PC-3 (cell line): ENCODE data around the gene ZBTB7C. TPM values are rescaled to one million over a fixed set of nuclear protein-coding genes. Genes with fewer than 3 reads are reported as not detected.

Experiments
- ATAC-seq: fragments of 200-7000 bp; cut with Tn5 transposase; 2 replicates; pipeline ENCODE4 v1.9.1; 2020; ENCODE audit warnings: mild to moderate bottlenecking, moderate library complexity
- BruUV-seq: library from RNA; stranded (reverse); fragments of 400-500 nt; replicated peaks from 2 replicates; lab custom pipeline; 2021; lab: Mats Ljungman, UMichigan
- CTCF ChIA-PET: fragments of 300-600 bp; sonication (Branson Sonifier 250); formaldehyde crosslinking; loops from one replicate; lab custom pipeline; 2022; ENCODE audit warnings: antibody characterized with exemption; lab: Charles Lee
- POLR2A ChIA-PET: fragments of 300-600 bp; sonication (Branson Sonifier 250); formaldehyde crosslinking; loops from one replicate; lab custom pipeline; 2022; ENCODE audit warnings: antibody characterized with exemption; ENCODE audit not compliant: unreplicated experiment; lab: Charles Lee
- DNase-seq: peaks from one replicate; pipeline ENCODE4 v3.0.0-alpha.2; 2015
- H2AFZ ChIP-seq: fragments of 300-600 bp; sonication (generic); 2 replicates; pipeline ENCODE4 v1.6.0; 2016; ENCODE audit warnings: antibody characterized with exemption, low read length
- H3F3A ChIP-seq: fragments of 300-600 bp; sonication (generic); one replicate; pipeline ENCODE4 v1.6.0; 2017; ENCODE audit warnings: antibody characterized with exemption, low read length, control low read depth, mild to moderate bottlenecking; ENCODE audit not compliant: unreplicated experiment
- H3K27ac ChIP-seq: fragments of 300-600 bp; sonication (generic); 2 replicates; pipeline ENCODE4 v1.5.1; 2016; ENCODE audit warnings: mild to moderate bottlenecking, low read length
- H3K27me3 ChIP-seq: fragments of 300-600 bp; sonication (generic); 2 replicates; pipeline ENCODE4 v1.6.1; 2016; ENCODE audit warnings: low read length, mixed read lengths
- H3K36me3 ChIP-seq: fragments of 300-600 bp; sonication (generic); 2 replicates; pipeline ENCODE4 v1.6.1; 2016; ENCODE audit warnings: low read depth, mixed run types, low read length, mixed read lengths
- H3K4me1 ChIP-seq: fragments of 300-600 bp; sonication (generic); 2 replicates; pipeline ENCODE4 v1.5.1; 2016; ENCODE audit warnings: low read length; ENCODE audit not compliant: insufficient read depth
- H3K4me2 ChIP-seq: fragments of 300-600 bp; sonication (generic); 2 replicates; pipeline ENCODE4 v1.6.0; 2016; ENCODE audit warnings: low read length
- H3K4me3 ChIP-seq: fragments of 300-600 bp; sonication (generic); 2 replicates; pipeline ENCODE4 v1.5.1; 2016; ENCODE audit warnings: mild to moderate bottlenecking, low read length, mixed read lengths
- H3K79me2 ChIP-seq: fragments of 300-600 bp; sonication (generic); 2 replicates; pipeline ENCODE4 v1.6.1; 2017; ENCODE audit warnings: low read length, mixed read lengths
- H3K9ac ChIP-seq: fragments of 300-600 bp; sonication (generic); 2 replicates; pipeline ENCODE4 v1.6.0; 2016; ENCODE audit warnings: mild to moderate bottlenecking, low read length
- H3K9me2 ChIP-seq: fragments of 300-600 bp; sonication (generic); replicated peaks from 2 replicates; pipeline ENCODE4 v1.6.1; 2016; ENCODE audit warnings: mixed run types, low read length, mixed read lengths
- H3K9me3 ChIP-seq: fragments of 300-600 bp; sonication (generic); 2 replicates; pipeline ENCODE4 v1.6.1; 2016; ENCODE audit warnings: low read length, mixed read lengths
- H4K20me1 ChIP-seq: fragments of 300-600 bp; sonication (generic); 2 replicates; pipeline ENCODE4 v1.6.1; 2016; ENCODE audit warnings: low read length, mixed read lengths
- EZH2 ChIP-seq: fragments of 300-600 bp; sonication (generic); IDR thresholded peaks from one replicate; pipeline ENCODE4 v1.6.1; 2017; ENCODE audit warnings: antibody characterized with exemption, mild to moderate bottlenecking, low read length; ENCODE audit not compliant: unreplicated experiment
- EZH2phosphoT487 ChIP-seq: fragments of 300-600 bp; sonication (generic); IDR thresholded peaks from 2 replicates; pipeline ENCODE4 v1.6.1; 2018; ENCODE audit warnings: mild to moderate bottlenecking, antibody characterized with exemption, low read length, borderline replicate concordance
- intact Hi-C: fragments of 100-400 bp; cut with micrococcal nuclease; formaldehyde crosslinking; loops from 2 replicates; pipeline ENCODE4 v1.9.0; 2023
- total RNA-seq: library from RNA; depleted of rRNA; stranded (reverse); fragments of >200 nt; gene quantifications from 2 replicates; pipeline ENCODE4 v1.2.3, GENCODE V29; 2014
- TF ChIP-seq, protein P1 (sequence below): fragments of 300-600 bp; sonication (generic); conservative IDR thresholded peaks from 2 replicates; pipeline ENCODE4 v1.5.1; 2017; ENCODE audit warnings: antibody characterized with exemption, low read depth, mild to moderate bottlenecking, low read length

Gene ZBTB7C
- total RNA-seq, 1 experiment from 2014 or later: 1.3 TPM

GRCh38 chr18:48390641-48391040, 18.5 kb downstream of the ZBTB7C start:
- no peak for DNase-seq
- ChIA-PET CTCF (no interaction called here), POLR2A (no interaction called here)
- ATAC-seq: no peak
- intact Hi-C loops: no loop called here
- Histone ChIP-seq H3K79me2 (no peaks in the 10 kb centered on the region), H3K9ac (no peak overlapping the region), H3K9me3 (no peaks in the 10 kb centered on the region), H2AFZ (no peak overlapping the region), H4K20me1 (no peaks in the 10 kb centered on the region), H3K4me3 (no peak overlapping the region), H3K36me3 (no peaks in the 10 kb centered on the region), H3F3A (no peaks in the 10 kb centered on the region), H3K9me2 (no peaks in the 10 kb centered on the region), H3K27ac (no peak overlapping the region), H3K4me2 (no peak overlapping the region), H3K27me3 (no peaks in the 10 kb centered on the region), H3K4me1 (no peaks in the 10 kb centered on the region)
- TF ChIP-seq, protein P1, sequence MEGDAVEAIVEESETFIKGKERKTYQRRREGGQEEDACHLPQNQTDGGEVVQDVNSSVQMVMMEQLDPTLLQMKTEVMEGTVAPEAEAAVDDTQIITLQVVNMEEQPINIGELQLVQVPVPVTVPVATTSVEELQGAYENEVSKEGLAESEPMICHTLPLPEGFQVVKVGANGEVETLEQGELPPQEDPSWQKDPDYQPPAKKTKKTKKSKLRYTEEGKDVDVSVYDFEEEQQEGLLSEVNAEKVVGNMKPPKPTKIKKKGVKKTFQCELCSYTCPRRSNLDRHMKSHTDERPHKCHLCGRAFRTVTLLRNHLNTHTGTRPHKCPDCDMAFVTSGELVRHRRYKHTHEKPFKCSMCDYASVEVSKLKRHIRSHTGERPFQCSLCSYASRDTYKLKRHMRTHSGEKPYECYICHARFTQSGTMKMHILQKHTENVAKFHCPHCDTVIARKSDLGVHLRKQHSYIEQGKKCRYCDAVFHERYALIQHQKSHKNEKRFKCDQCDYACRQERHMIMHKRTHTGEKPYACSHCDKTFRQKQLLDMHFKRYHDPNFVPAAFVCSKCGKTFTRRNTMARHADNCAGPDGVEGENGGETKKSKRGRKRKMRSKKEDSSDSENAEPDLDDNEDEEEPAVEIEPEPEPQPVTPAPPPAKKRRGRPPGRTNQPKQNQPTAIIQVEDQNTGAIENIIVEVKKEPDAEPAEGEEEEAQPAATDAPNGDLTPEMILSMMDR: no peak
- TF ChIP-seq EZH2 (no peak), EZH2phosphoT487 (no peak)
- BruUV-seq: no TSS peak

- Histone ChIP-seq H3K9me2 (no peaks in the 10 kb centered on the region), H3K9me3 (no peaks in the 10 kb centered on the region), H3K27me3 (no peaks in the 10 kb centered on the region), H3F3A (no peaks in the 10 kb centered on the region), H3K4me2 (no peak overlapping the region), H2AFZ (no peak overlapping the region), H3K27ac (no peak overlapping the region), H3K9ac (no peak overlapping the region), H3K4me3 (no peak overlapping the region), H3K36me3 (no peaks in the 10 kb centered on the region), H4K20me1 (no peaks in the 10 kb centered on the region), H3K79me2 (no peaks in the 10 kb centered on the region), H3K4me1 (no peaks in the 10 kb centered on the region)
- POLR2A ChIA-PET: no interaction called here
- intact Hi-C loops: no loop called here
- CTCF ChIA-PET: no interaction called here
- BruUV-seq: no TSS peak
- DNase-seq (no peak), ATAC-seq (no peak)
- TF ChIP-seq EZH2phosphoT487 (no peak), EZH2 (no peak)
- TF ChIP-seq, protein P1: no peak
Observed at GRCh38 chr18:48388478-48388877, 20.7 kb downstream of the ZBTB7C start.

- Histone ChIP-seq H3K9me3 (no peaks in the 10 kb centered on the region), H3K4me2 (no peak overlapping the region), H3K9me2 (no peaks in the 10 kb centered on the region), H3K79me2 (no peaks in the 10 kb centered on the region), H3K27me3 (no peaks in the 10 kb centered on the region), H3K36me3 (no peaks in the 10 kb centered on the region), H3K4me1 (no peaks in the 10 kb centered on the region), H3K27ac (no peak overlapping the region), H3K4me3 (no peak overlapping the region), H4K20me1 (no peaks in the 10 kb centered on the region), H2AFZ (no peak overlapping the region), H3F3A (no peaks in the 10 kb centered on the region), H3K9ac (no peak overlapping the region)
- CTCF ChIA-PET: no interaction called here
- DNase-seq (no peak), ATAC-seq (no peak)
- POLR2A ChIA-PET: no interaction called here
- no peak for TF ChIP-seq EZH2
- TF ChIP-seq EZH2phosphoT487: no peak
- TF ChIP-seq, protein P1: no peak
- BruUV-seq: no TSS peak
- intact Hi-C loops: no loop called here
Observed at GRCh38 chr18:48387300-48387699, 21.9 kb downstream of the ZBTB7C start.
